Right lobe of liver (tissue), 4 donors: ENCODE data around the gene UCP2.

Experiments
- POLR2A ChIP-seq: fragments of 450-650 bp; IDR thresholded peaks from one replicate; pipeline ENCODE4 v1.6.1; 2017; ENCODE audit warnings: antibody characterized with exemption, mild to moderate bottlenecking
- TF ChIP-seq, protein P1 (sequence below), 4 donors: fragments of 200-600 bp in 3 of 4; fragments of 450-650 bp in 1 of 4; IDR thresholded peaks; one replicate each; pipeline versions ENCODE4 v1.5.1 to v1.8.0; 2016 to 2022; ENCODE audit warnings: antibody characterized with exemption in 4 of 4, mild to moderate bottlenecking in 2 of 4
- donor health status: DM: no; HTN: no; CAD: no.
- donor health status: DM: no; HTN: no; CAD: no.
- donor health status: DM: no; HTN: yes; CAD: no.

- TF ChIP-seq, protein P1, sequence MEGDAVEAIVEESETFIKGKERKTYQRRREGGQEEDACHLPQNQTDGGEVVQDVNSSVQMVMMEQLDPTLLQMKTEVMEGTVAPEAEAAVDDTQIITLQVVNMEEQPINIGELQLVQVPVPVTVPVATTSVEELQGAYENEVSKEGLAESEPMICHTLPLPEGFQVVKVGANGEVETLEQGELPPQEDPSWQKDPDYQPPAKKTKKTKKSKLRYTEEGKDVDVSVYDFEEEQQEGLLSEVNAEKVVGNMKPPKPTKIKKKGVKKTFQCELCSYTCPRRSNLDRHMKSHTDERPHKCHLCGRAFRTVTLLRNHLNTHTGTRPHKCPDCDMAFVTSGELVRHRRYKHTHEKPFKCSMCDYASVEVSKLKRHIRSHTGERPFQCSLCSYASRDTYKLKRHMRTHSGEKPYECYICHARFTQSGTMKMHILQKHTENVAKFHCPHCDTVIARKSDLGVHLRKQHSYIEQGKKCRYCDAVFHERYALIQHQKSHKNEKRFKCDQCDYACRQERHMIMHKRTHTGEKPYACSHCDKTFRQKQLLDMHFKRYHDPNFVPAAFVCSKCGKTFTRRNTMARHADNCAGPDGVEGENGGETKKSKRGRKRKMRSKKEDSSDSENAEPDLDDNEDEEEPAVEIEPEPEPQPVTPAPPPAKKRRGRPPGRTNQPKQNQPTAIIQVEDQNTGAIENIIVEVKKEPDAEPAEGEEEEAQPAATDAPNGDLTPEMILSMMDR (IDR thresholded peaks at IDR 0.05) = no peak
- no peak for TF ChIP-seq POLR2A
Measured at GRCh38 chr11:74023276-74023675, 40.6 kb upstream of the UCP2 start.
